ENCODE data around the gene DFFB.

DFFB gene

GRCh38 chr1:3819771-3820200, 37.5 kb upstream of the DFFB start:
- H2BK15ac ChIP-seq (ENCODE audit: low read length), result no peak overlapping the region
- no CpG with 5 or more reads among the region's 10 CpGs for WGBS, 2 donors (ENCODE audit: extremely low coverage in 2 of 2, insufficient read length in 2 of 2, insufficient replicate concordance in 1 of 2)
- H3K9me3 ChIP-seq (replicated peaks in 1 of 2; ENCODE audit: control insufficient read depth in 2 of 2, insufficient read depth in 1 of 2, low read depth in 1 of 2, low read length in 2 of 2), result no peaks in the 10 kb centered on the region
- H3K27me3 ChIP-seq (ENCODE audit: control insufficient read depth in 3 of 3, insufficient read depth in 3 of 3, low read depth in 1 of 3, low read length in 3 of 3), result no peaks in the 10 kb centered on the region
- H3K36me3 ChIP-seq (replicated peaks in 1 of 2; ENCODE audit: control insufficient read depth in 2 of 2, insufficient read depth in 2 of 2, low read length in 2 of 2), result peaks cover 22 to 43% of the 10 kb centered on the region in 2 donors
- no peak overlapping the region for H2BK120ac ChIP-seq (ENCODE audit: low read depth, low read length)
- H4K91ac ChIP-seq (ENCODE audit: low read depth, low read length, poor library complexity), result no peak overlapping the region
- DNase-seq (ENCODE audit: low spot score), result no peak
- no peak overlapping the region for H3K23ac ChIP-seq (ENCODE audit: low read depth, low read length, poor library complexity)
- no peak overlapping the region for H2AK5ac ChIP-seq (ENCODE audit: low read depth, low read length)
- H2BK5ac ChIP-seq (ENCODE audit: low read length), result no peak overlapping the region
- H4K8ac ChIP-seq (ENCODE audit: low read depth, low read length), result no peak overlapping the region
- H3K4me1 ChIP-seq (ENCODE audit: control insufficient read depth in 2 of 2, insufficient read depth in 1 of 2, low read depth in 1 of 2, low read length in 2 of 2), result peaks cover 0 to 8% of the 10 kb centered on the region in 2 donors
- no peaks in the 10 kb centered on the region for H3K79me1 ChIP-seq (ENCODE audit: low read depth, low read length)
- H3K4me3 ChIP-seq (ENCODE audit: low read length in 2 of 2), result no peak overlapping the region
- H3K4me2 ChIP-seq (ENCODE audit: insufficient read depth, low read length, poor library complexity, severe bottlenecking), result no peak overlapping the region
- H3K27ac ChIP-seq (replicated peaks; ENCODE audit: low read length), result no peak overlapping the region
- no peak overlapping the region for H3K14ac ChIP-seq (ENCODE audit: low read length)
- no peak overlapping the region for H3K4ac ChIP-seq (ENCODE audit: low read length)
- no peak overlapping the region for H2AFZ ChIP-seq (ENCODE audit: low read length)
- no peak overlapping the region for H3K18ac ChIP-seq (ENCODE audit: low read length)
- H3K9ac ChIP-seq (ENCODE audit: low read depth, low read length, poor library complexity), result no peak overlapping the region
- H2BK12ac ChIP-seq (ENCODE audit: low read length), result no peak overlapping the region

- Histone ChIP-seq H2BK15ac (ENCODE audit: low read length) (no peak overlapping the region), H3K4me1 (ENCODE audit: control insufficient read depth in 2 of 2, insufficient read depth in 1 of 2, low read depth in 1 of 2, low read length in 2 of 2) (peaks cover 0 to 8% of the 10 kb centered on the region in 2 donors), H2BK5ac (ENCODE audit: low read length) (no peak overlapping the region), H3K4ac (ENCODE audit: low read length) (no peak overlapping the region), H3K79me1 (ENCODE audit: low read depth, low read length) (no peaks in the 10 kb centered on the region), H4K91ac (ENCODE audit: low read depth, low read length, poor library complexity) (no peak overlapping the region), H3K9ac (ENCODE audit: low read depth, low read length, poor library complexity) (no peak overlapping the region), H2BK12ac (ENCODE audit: low read length) (no peak overlapping the region), H3K9me3 (replicated peaks in 1 of 2; ENCODE audit: control insufficient read depth in 2 of 2, insufficient read depth in 1 of 2, low read depth in 1 of 2, low read length in 2 of 2) (no peaks in the 10 kb centered on the region), H3K4me2 (ENCODE audit: insufficient read depth, low read length, poor library complexity, severe bottlenecking) (no peak overlapping the region), H4K8ac (ENCODE audit: low read depth, low read length) (no peak overlapping the region), H3K14ac (ENCODE audit: low read length) (no peak overlapping the region), H2BK120ac (ENCODE audit: low read depth, low read length) (no peak overlapping the region), H3K4me3 (ENCODE audit: low read length in 2 of 2) (no peak overlapping the region), H2AFZ (ENCODE audit: low read length) (no peak overlapping the region), H2AK5ac (ENCODE audit: low read depth, low read length) (no peak overlapping the region), H3K36me3 (replicated peaks in 1 of 2; ENCODE audit: control insufficient read depth in 2 of 2, insufficient read depth in 2 of 2, low read length in 2 of 2) (peaks cover 21 to 41% of the 10 kb centered on the region in 2 donors), H3K18ac (ENCODE audit: low read length) (no peak overlapping the region), H3K27ac (replicated peaks; ENCODE audit: low read length) (no peak overlapping the region), H3K27me3 (ENCODE audit: control insufficient read depth in 3 of 3, insufficient read depth in 3 of 3, low read depth in 1 of 3, low read length in 3 of 3) (no peaks in the 10 kb centered on the region), H3K23ac (ENCODE audit: low read depth, low read length, poor library complexity) (no peak overlapping the region)
- no peak for DNase-seq (ENCODE audit: low spot score)
- WGBS, 2 donors (ENCODE audit: extremely low coverage in 2 of 2, insufficient read length in 2 of 2, insufficient replicate concordance in 1 of 2), result no CpG with 5 or more reads among the region's 8 CpGs
Observed at GRCh38 chr1:3820316-3820715, 37.0 kb upstream of the DFFB start.

DNA sequence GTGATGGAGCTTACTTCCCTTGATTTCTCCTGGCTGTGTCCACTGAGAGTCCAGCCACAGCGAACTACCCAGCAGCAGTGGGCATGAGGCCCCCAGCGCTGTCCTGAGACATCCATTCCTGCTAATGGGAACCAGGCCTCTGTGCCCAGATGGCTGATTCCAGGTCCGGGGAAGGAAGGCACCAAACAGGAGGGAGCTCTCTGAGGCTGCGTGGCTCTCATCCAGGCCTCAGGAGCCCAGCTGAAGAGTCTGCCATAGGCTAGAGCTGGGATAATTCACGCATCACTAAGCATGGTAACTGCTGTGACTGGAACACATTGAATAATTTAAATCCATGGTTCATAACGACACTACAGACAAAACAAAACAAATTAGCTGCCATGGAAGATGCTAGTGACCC, 36.3 kb upstream of the DFFB start:
- no peak overlapping the region for H3K27ac ChIP-seq (replicated peaks; ENCODE audit: low read length)
- H2BK5ac ChIP-seq (ENCODE audit: low read length), result no peak overlapping the region
- no peak overlapping the region for H2BK120ac ChIP-seq (ENCODE audit: low read depth, low read length)
- H3K79me1 ChIP-seq (ENCODE audit: low read depth, low read length), result no peaks in the 10 kb centered on the region
- no peaks in the 10 kb centered on the region for H3K9me3 ChIP-seq (replicated peaks in 1 of 2; ENCODE audit: control insufficient read depth in 2 of 2, insufficient read depth in 1 of 2, low read depth in 1 of 2, low read length in 2 of 2)
- H3K14ac ChIP-seq (ENCODE audit: low read length), result no peak overlapping the region
- no peak overlapping the region for H3K18ac ChIP-seq (ENCODE audit: low read length)
- H3K27me3 ChIP-seq (ENCODE audit: control insufficient read depth in 3 of 3, insufficient read depth in 3 of 3, low read depth in 1 of 3, low read length in 3 of 3), result no peaks in the 10 kb centered on the region
- H3K4me3 ChIP-seq (ENCODE audit: low read length in 2 of 2), result no peak overlapping the region
- DNase-seq (ENCODE audit: low spot score), result no peak
- H4K91ac ChIP-seq (ENCODE audit: low read depth, low read length, poor library complexity), result no peak overlapping the region
- H4K8ac ChIP-seq (ENCODE audit: low read depth, low read length), result no peak overlapping the region
- no peak overlapping the region for H2BK12ac ChIP-seq (ENCODE audit: low read length)
- no peak overlapping the region for H3K4ac ChIP-seq (ENCODE audit: low read length)
- peaks cover 0 to 8% of the 10 kb centered on the region in 2 donors for H3K4me1 ChIP-seq (ENCODE audit: control insufficient read depth in 2 of 2, insufficient read depth in 1 of 2, low read depth in 1 of 2, low read length in 2 of 2)
- no peak overlapping the region for H3K9ac ChIP-seq (ENCODE audit: low read depth, low read length, poor library complexity)
- H2AFZ ChIP-seq (ENCODE audit: low read length), result no peak overlapping the region
- H2AK5ac ChIP-seq (ENCODE audit: low read depth, low read length), result no peak overlapping the region
- H3K23ac ChIP-seq (ENCODE audit: low read depth, low read length, poor library complexity), result no peak overlapping the region
- WGBS, 2 donors (ENCODE audit: extremely low coverage in 2 of 2, insufficient read length in 2 of 2, insufficient replicate concordance in 1 of 2), result no CpG with 5 or more reads among the region's 6 CpGs
- H2BK15ac ChIP-seq (ENCODE audit: low read length), result no peak overlapping the region
- peaks cover 25 to 46% of the 10 kb centered on the region in 2 donors for H3K36me3 ChIP-seq (replicated peaks in 1 of 2; ENCODE audit: control insufficient read depth in 2 of 2, insufficient read depth in 2 of 2, low read length in 2 of 2)
- H3K4me2 ChIP-seq (ENCODE audit: insufficient read depth, low read length, poor library complexity, severe bottlenecking), result no peak overlapping the region

GRCh38 chr1:3821447-3821846, 35.8 kb upstream of the DFFB start:
- no peak overlapping the region for H3K4ac ChIP-seq (ENCODE audit: low read length)
- DNase-seq (ENCODE audit: low spot score), result no peak
- no peak overlapping the region for H3K9ac ChIP-seq (ENCODE audit: low read depth, low read length, poor library complexity)
- H2BK12ac ChIP-seq (ENCODE audit: low read length), result no peak overlapping the region
- H2BK15ac ChIP-seq (ENCODE audit: low read length), result no peak overlapping the region
- H2BK120ac ChIP-seq (ENCODE audit: low read depth, low read length), result no peak overlapping the region
- H3K4me3 ChIP-seq (ENCODE audit: low read length in 2 of 2), result no peak overlapping the region
- peak overlapping the region; percentile 9 for H4K8ac ChIP-seq (ENCODE audit: low read depth, low read length)
- H3K4me1 ChIP-seq (ENCODE audit: control insufficient read depth in 2 of 2, insufficient read depth in 1 of 2, low read depth in 1 of 2, low read length in 2 of 2), result peaks cover 0 to 8% of the 10 kb centered on the region in 2 donors
- no peak overlapping the region for H3K27ac ChIP-seq (replicated peaks; ENCODE audit: low read length)
- no peaks in the 10 kb centered on the region for H3K27me3 ChIP-seq (ENCODE audit: control insufficient read depth in 3 of 3, insufficient read depth in 3 of 3, low read depth in 1 of 3, low read length in 3 of 3)
- no peak overlapping the region for H3K23ac ChIP-seq (ENCODE audit: low read depth, low read length, poor library complexity)
- H3K18ac ChIP-seq (ENCODE audit: low read length), result no peak overlapping the region
- no peak overlapping the region for H3K4me2 ChIP-seq (ENCODE audit: insufficient read depth, low read length, poor library complexity, severe bottlenecking)
- no peaks in the 10 kb centered on the region for H3K79me1 ChIP-seq (ENCODE audit: low read depth, low read length)
- H3K14ac ChIP-seq (ENCODE audit: low read length), result no peak overlapping the region
- no peak overlapping the region for H4K91ac ChIP-seq (ENCODE audit: low read depth, low read length, poor library complexity)
- no peak overlapping the region for H2AK5ac ChIP-seq (ENCODE audit: low read depth, low read length)
- H3K9me3 ChIP-seq (replicated peaks in 1 of 2; ENCODE audit: control insufficient read depth in 2 of 2, insufficient read depth in 1 of 2, low read depth in 1 of 2, low read length in 2 of 2), result no peaks in the 10 kb centered on the region
- no peak overlapping the region for H2BK5ac ChIP-seq (ENCODE audit: low read length)
- WGBS, 2 donors (ENCODE audit: extremely low coverage in 2 of 2, insufficient read length in 2 of 2, insufficient replicate concordance in 1 of 2), result no CpG with 5 or more reads among the region's 13 CpGs
- H3K36me3 ChIP-seq (replicated peaks in 1 of 2; ENCODE audit: control insufficient read depth in 2 of 2, insufficient read depth in 2 of 2, low read length in 2 of 2), result peaks cover 26 to 51% of the 10 kb centered on the region in 2 donors
- no peak overlapping the region for H2AFZ ChIP-seq (ENCODE audit: low read length)

Data from neuronal stem cell (in vitro differentiated cells).